HepG2 (cell line): ENCODE measurements around the gene USP30. TPM values are rescaled to one million over a fixed set of nuclear protein-coding genes. Genes with fewer than 3 reads are reported as not detected.
A peak's percentile ranks its signal among the peaks of the same experiment; 100 is the strongest.

Experiments
- ASH2L ChIP-seq: fragments of 300-600, 200-600 bp; sonication (generic); IDR thresholded peaks from 2 replicates; pipeline ENCODE4 v1.7.0; 2017; ENCODE audit warnings: low read depth, mild to moderate bottlenecking, moderate library complexity, mixed read lengths, low read length; ENCODE audit not compliant: insufficient read length
- ELF1 ChIP-seq: sonication (generic); formaldehyde crosslinking; IDR thresholded peaks from 2 replicates; pipeline ENCODE4 v1.4.0; 2020; ENCODE audit warnings: missing genetic modification reagents
- FOSL2 ChIP-seq: sonication (generic); formaldehyde crosslinking; IDR thresholded peaks from 2 replicates; pipeline ENCODE4 v1.4.0; 2020; ENCODE audit warnings: missing genetic modification reagents
- HOXD1 ChIP-seq: sonication (generic); formaldehyde crosslinking; IDR thresholded peaks from 2 replicates; pipeline ENCODE4 v1.5.0; 2020; ENCODE audit warnings: missing genetic modification reagents
- NCOR1 ChIP-seq: fragments of 200-600 bp; sonication (generic); IDR thresholded peaks from 2 replicates; pipeline ENCODE4 v1.7.0; 2017; ENCODE audit warnings: antibody characterized with exemption, low read length, borderline replicate concordance
- PAWR ChIP-seq: sonication (generic); formaldehyde crosslinking; IDR thresholded peaks from 2 replicates; pipeline ENCODE4 v1.4.0; 2020; ENCODE audit warnings: missing genetic modification reagents, mild to moderate bottlenecking, borderline replicate concordance
- SMC3 ChIP-seq: IDR thresholded peaks from 2 replicates; pipeline ENCODE4 v1.6.1; 2011; ENCODE audit warnings: low read length, improper control_type of control experiment
- SMYD3 ChIP-seq: sonication (generic); formaldehyde crosslinking; IDR thresholded peaks from 2 replicates; pipeline ENCODE4 v1.8.1; 2023; ENCODE audit warnings: mild to moderate bottlenecking, missing genetic modification reagents
- SRF ChIP-seq: IDR thresholded peaks from 2 replicates; pipeline ENCODE4 v1.6.1; 2011; ENCODE audit warnings: mild to moderate bottlenecking, low read depth, low read length, moderate library complexity
- SSRP1 ChIP-seq: IDR thresholded peaks from 2 replicates; pipeline ENCODE4 v1.6.1; 2016; ENCODE audit warnings: control low read depth
- ZNF138 ChIP-seq: sonication (generic); formaldehyde crosslinking; IDR thresholded peaks from 2 replicates; pipeline ENCODE4 v1.5.0; 2020; ENCODE audit warnings: mild to moderate bottlenecking, low read depth, missing genetic modification reagents
- ZNF33A ChIP-seq: sonication (generic); formaldehyde crosslinking; IDR thresholded peaks from 2 replicates; pipeline ENCODE4 v1.5.1; 2020; ENCODE audit warnings: missing genetic modification reagents, mild to moderate bottlenecking, moderate library complexity, borderline replicate concordance
- ZNF749 ChIP-seq: sonication (generic); formaldehyde crosslinking; IDR thresholded peaks from 2 replicates; pipeline ENCODE4 v1.8.0; 2022; ENCODE audit warnings: mild to moderate bottlenecking, missing genetic modification reagents, moderate library complexity, borderline replicate concordance
- polyA plus RNA-seq, 8 experiments: library from polyadenylated mRNA; depleted of rRNA in 3 of 8; stranded (reverse) in 7 of 8; unstranded in 1 of 8; fragments of >200 nt; fragmentation: Illumina TruSeq in 4 of 8; extraction: Trizol in 4 of 8; gene quantifications; 2 replicates each; pipeline versions ENCODE4 v1.2.1 to v1.2.3, GENCODE V29; 2011 to 2016; ENCODE audit warnings: low read depth in 4 of 8, missing spikeins in 1 of 8, mixed read lengths in 1 of 8; ENCODE audit not compliant: insufficient read depth in 1 of 8
- total RNA-seq, 5 experiments: library from RNA; depleted of rRNA; stranded (reverse); fragments of >200 nt; fragmentation: Illumina TruSeq; extraction: Trizol; gene quantifications; 2 replicates each; pipeline ENCODE4 v1.2.3, GENCODE V29; 2016; ENCODE audit warnings: low read depth in 1 of 5
- TF ChIP-seq, protein P1 (sequence below): sonication (generic); formaldehyde crosslinking; IDR thresholded peaks from 2 replicates; pipeline ENCODE4 v1.5.1; 2020; ENCODE audit warnings: mild to moderate bottlenecking, missing genetic modification reagents
- TF ChIP-seq, protein P2 (sequence below): sonication (generic); formaldehyde crosslinking; IDR thresholded peaks from 2 replicates; pipeline ENCODE4 v1.4.0; 2020; ENCODE audit warnings: missing genetic modification reagents, mild to moderate bottlenecking, borderline replicate concordance
- TF ChIP-seq, protein P3 (sequence below): sonication (generic); formaldehyde crosslinking; IDR thresholded peaks from 2 replicates; pipeline ENCODE4 v1.4.0; 2020; ENCODE audit warnings: missing genetic modification reagents, low read depth, mild to moderate bottlenecking, borderline replicate concordance
- TF ChIP-seq, protein P4 (sequence below): IDR thresholded peaks from 2 replicates; pipeline ENCODE4 v1.6.1; 2016; ENCODE audit warnings: missing biosample characterization, missing genetic modification reagents, low read depth

USP30 gene
- total and polyA plus RNA-seq, 2 of the 13 experiments (the other 11 are each of a cell fraction or from before 2014, with no cell fraction given) = 11.2 to 20.8 TPM

DNA sequence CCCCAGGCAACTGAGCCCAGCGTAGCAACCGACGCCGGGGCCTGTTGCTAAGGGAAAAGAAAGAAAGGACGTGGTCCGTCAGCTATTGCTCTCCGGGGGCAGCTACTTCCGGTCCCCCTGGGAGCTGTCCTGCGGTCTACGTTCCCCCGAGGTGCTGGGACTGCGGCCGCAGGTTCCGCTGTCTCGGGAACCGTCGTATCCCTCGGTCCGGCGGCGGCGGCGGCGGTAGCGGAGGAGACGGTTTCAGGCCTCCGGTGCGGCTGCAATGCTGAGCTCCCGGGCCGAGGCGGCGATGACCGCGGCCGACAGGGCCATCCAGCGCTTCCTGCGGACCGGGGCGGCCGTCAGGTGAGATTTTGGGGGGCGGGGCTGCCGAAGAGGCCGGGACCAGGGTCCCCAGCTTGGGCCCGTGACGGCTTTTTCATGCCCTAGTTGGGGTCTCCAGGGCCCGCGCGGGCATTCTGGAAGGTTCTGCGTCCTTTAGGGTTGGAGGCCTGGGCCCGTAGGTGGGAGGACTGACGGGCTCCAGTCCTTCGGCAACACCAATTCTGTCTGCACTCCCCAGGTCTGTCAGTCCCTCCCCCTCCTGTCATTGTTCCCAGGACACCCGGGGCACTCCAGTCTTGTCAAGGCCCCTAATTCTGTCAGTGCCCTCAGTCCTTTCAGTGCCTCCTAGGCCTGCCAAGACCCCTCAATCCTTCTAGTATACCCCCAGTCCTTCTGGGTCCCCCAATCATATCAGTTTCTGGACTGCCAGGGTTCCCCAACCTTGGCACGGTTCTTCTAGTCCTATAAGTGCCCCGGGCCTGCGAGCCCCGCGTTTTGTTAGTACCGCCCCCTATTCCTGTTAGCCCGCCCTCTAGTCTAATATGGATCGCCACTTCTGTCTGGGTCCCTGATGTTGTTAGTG, at the start of gene USP30 (continued):
- peak; percentile 37; the same call in 1 of the 2 replicates for TF ChIP-seq NCOR1
- TF ChIP-seq ZNF749 (CRISPR knock-in tag) = peak; percentile 59; the same call in 1 of the 2 replicates
- peak; percentile 86; the same call in 1 of the 2 replicates for TF ChIP-seq HOXD1 (CRISPR knock-in tag)
- TF ChIP-seq, protein P1, sequence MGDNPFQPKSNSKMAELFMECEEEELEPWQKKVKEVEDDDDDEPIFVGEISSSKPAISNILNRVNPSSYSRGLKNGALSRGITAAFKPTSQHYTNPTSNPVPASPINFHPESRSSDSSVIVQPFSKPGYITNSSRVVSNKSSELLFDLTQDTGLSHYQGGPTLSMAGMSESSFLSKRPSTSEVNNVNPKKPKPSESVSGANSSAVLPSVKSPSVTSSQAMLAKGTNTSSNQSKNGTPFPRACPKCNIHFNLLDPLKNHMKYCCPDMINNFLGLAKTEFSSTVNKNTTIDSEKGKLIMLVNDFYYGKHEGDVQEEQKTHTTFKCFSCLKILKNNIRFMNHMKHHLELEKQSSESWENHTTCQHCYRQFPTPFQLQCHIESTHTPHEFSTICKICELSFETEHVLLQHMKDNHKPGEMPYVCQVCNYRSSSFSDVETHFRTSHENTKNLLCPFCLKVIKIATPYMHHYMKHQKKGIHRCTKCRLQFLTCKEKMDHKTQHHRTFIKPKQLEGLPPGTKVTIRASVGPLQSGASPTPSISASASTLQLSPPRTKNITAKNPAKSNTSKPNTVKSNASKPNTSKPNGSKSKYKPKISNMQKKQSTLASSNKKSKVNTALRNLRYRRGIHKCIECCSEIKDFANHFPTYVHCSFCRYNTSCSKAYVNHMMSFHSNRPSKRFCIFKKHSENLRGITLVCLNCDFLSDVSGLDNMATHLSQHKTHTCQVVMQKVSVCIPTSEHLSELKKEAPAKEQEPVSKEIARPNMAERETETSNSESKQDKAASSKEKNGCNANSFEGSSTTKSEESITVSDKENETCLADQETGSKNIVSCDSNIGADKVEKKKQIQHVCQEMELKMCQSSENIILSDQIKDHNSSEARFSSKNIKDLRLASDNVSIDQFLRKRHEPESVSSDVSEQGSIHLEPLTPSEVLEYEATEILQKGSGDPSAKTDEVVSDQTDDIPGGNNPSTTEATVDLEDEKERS (CRISPR knock-in tag) = no peak; the same call in 1 of the 2 replicates
- TF ChIP-seq SMC3 = no peak
- peak; percentile 96 for TF ChIP-seq ASH2L
- TF ChIP-seq PAWR (CRISPR knock-in tag) = no peak
- TF ChIP-seq SRF = peak; percentile 85
- TF ChIP-seq FOSL2 (CRISPR knock-in tag) = peak; percentile 68
- no peak for TF ChIP-seq ZNF138 (CRISPR knock-in tag)
- TF ChIP-seq, protein P2, sequence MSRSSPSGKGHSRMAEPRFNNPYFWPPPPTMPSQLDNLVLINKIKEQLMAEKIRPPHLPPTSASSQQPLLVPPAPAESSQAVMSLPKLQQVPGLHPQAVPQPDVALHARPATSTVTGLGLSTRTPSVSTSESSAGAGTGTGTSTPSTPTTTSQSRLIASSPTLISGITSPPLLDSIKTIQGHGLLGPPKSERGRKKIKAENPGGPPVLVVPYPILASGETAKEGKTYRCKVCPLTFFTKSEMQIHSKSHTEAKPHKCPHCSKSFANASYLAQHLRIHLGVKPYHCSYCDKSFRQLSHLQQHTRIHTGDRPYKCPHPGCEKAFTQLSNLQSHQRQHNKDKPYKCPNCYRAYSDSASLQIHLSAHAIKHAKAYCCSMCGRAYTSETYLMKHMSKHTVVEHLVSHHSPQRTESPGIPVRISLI (CRISPR knock-in tag) = peak; percentile 71
- TF ChIP-seq ZNF33A (CRISPR knock-in tag) = 0 out of 2 replicates have a peak, but pooled peaks have one; percentile 71
- 0 out of 2 replicates have a peak, but pooled peaks have one; percentile 38 for TF ChIP-seq SSRP1 (CRISPR knock-in tag)
- peak; percentile 80 for TF ChIP-seq ELF1 (CRISPR knock-in tag)
- TF ChIP-seq SMYD3 (CRISPR knock-in tag) = no peak
- TF ChIP-seq, protein P3, sequence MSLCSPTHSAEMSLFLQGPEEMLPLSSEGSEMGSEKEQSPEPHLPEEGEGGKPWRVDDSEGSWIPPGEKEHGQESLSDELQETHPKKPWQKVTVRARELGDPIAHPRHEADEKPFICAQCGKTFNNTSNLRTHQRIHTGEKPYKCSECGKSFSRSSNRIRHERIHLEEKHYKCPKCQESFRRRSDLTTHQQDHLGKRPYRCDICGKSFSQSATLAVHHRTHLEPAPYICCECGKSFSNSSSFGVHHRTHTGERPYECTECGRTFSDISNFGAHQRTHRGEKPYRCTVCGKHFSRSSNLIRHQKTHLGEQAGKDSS = peak; percentile 94; the same call in 1 of the 2 replicates
- TF ChIP-seq, protein P4, sequence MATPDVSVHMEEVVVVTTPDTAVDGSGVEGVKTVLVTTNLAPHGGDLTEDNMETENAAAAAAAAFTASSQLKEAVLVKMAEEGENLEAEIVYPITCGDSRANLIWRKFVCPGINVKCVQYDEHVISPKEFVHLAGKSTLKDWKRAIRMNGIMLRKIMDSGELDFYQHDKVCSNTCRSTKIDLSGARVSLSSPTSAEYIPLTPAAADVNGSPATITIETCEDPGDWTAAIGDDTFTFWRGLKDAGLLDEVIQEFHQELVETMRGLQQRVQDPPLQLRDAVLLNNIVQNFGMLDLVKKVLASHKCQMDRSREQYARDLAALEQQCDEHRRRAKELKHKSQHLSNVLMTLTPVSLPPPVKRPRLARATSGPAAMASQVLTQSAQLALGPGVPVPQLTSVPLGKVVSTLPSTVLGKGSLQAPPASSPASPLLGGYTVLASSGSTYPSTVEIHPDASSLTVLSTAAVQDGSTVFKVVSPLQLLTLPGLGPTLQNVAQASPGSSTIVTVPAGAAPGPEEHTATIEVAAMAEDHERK (CRISPR knock-in tag) = 0 out of 2 replicates have a peak, but pooled peaks have one; percentile 42
